ENCODE measurements around the gene UTY.
"Not testable (repeated sequence)": the region's sequence is repeated elsewhere in the genome, so short reads cannot be mapped to it uniquely, and the experiment has no call there.

UTY gene

DNA sequence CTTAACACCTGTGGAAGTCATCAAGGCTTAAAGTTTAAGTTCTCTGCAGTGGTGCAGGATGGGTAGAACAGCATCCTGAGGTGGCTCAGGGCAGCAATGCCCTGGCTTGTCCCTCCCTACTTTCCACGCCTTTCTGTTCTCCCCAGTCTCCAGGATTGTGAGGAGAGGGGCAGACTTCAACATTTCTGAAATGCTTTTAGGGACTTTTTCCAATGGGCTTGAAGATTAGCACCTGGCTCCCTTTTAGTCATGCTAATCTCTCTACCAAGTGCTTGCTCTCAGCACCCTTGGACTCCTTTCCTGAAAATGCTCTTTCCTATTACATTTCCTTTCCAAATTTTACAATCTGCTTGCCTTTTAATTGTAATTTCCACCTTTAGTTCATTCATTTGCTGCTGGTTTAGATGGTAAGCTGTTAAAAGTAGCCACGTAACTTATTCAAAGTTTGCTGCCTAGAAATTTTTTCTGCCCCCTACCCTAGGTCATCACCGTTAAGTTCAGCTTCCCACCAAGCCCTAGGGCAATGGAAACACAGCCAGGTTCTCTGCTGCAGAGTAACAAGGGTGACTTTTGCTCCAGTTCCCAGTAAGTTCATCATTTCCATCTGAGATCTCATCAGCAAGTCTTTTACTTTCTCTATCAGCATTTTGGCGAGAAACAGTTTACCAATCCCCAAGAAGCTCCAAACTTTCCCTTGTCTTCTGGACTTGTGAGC, 183.5 kb downstream of the UTY start:
- no peak for DNase-seq

DNA sequence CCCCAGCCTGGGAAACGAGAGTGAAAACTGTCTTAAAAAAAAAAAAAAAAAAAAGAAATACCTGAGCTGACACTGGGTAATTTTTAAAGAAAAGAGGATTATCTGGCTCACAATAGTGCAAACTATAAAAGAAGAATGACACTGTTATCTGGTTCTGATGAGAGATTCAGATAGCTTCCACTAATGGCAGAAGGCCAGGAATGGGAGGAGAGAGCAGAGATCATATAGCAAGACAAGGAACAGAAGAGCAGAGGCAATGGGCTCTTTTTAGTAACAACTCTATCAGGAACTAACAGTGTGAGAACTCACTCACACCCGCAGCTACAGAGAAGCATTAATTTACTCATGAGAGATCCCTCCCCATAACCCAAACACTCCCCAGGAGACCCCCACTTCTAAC, 184.8 kb downstream of the UTY start:
- DNase-seq, result no peak

GRCh38 chrY:13291199-13291598, 188.6 kb downstream of the UTY start:
- no peak for DNase-seq

GRCh38 chrY:13282151-13283054, 197.4 kb downstream of the UTY start:
- DNase-seq, result not testable (repeated sequence)

DNA sequence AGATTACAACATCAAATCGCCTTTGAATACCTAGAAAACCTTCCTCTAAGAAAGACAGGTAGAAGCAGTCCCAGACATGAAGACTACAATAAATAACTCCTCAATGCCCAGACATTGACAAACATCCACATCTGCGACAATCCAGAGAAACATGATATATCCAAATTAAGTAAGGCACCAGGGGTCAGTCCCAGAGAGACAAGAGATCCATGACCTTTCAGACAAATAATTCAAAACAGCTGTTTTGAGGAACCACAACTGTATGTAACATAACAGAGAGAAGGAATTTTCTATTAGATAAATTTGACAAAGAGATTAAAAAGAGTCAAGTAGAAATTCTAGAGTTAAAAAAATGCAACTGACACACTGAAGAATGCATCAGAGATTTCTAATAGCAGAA, 200.3 kb downstream of the UTY start:
- no peak for DNase-seq

DNA sequence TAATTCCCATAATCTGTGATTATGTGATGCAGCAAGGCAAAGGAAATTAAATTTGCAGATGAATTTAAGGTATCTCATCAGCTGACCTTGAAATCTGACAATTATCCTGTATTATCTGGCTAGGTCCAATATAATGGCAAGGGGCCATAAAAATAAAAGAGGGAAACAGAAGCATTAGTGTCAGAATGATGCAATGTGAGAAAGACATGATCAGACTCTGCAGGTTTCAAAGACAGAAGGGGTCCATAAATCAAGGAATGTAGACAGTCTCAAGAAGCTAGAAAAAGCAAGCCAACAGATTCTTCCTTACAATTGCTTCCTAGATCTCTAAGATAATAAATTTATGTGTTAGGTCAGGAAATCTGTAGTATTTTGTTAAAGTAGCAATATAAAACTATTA, 208.1 kb downstream of the UTY start:
- no peak for DNase-seq

DNA sequence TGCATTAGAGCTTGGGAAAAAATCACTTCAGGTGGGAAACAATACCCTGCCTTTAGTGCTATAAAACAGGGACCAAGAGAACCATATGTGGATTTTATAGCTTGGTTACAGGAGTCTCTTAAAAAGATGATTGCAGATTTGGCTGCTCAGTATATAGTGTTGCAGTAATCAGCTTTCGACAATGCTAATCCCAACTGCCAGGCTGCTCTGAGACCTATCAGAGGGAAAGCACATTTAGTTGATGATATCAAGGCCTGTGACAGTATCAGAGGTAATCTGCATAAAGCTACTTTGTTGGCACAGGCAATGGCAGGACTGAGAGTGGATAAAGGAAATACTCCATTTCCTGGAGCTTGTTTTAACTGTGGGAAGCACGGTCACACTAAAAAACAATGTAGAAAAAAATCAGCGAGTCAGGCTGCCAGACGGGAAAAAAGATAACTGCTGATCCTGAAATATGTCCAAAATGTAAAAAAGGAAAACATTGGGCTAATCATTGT, 225.8 kb downstream of the UTY start:
- DNase-seq, result not testable (repeated sequence)

DNA sequence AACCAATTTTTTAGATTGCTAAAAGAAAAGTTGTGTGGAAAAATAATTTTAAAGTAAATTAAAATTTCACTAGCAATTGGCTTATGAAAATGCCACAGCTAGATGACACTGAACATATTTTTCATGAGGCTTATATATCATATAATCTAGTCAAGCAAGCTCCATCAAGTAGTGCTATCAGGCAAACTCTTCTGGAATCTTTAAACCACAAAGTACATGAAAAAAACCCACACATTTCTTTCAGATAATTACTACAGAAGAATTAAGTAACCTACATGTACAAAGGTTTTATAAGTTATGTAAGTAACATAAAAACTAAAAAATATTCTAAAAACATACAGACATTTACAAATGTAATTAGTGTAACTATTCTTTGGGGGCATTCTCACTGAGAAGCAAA, 229.4 kb downstream of the UTY start:
- no peak for DNase-seq

GRCh38 chrY:13243716-13244115, 236.1 kb downstream of the UTY start:
- DNase-seq, result no peak

DNA sequence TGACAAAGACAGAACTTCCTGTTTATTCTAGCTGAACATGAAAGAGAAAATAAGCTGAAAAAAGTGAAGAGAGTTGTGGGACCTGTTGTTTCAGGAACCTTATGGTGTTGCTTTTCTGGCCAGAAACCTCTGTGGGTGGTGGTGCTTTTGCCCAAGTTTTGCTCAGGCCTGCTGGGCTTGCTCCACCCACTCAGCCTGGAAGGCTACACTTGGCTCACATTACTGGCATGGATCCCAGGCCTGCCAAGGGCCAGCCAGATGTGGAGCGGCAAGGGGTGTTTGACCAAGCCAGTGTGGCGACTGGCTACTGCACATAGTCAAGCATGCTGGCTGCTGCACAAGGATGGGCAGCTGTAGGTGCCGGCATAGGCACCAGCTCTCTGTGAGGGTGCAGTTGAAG, 245.9 kb downstream of the UTY start:
- no peak for DNase-seq

GRCh38 chrY:13233118-13233517, 246.7 kb downstream of the UTY start:
- DNase-seq, result no peak

- no peak for DNase-seq
Observed at GRCh38 chrY:13227354-13227953, 252.4 kb downstream of the UTY start.

- no peak for DNase-seq
Observed at GRCh38 chrY:13210961-13211646, 268.7 kb downstream of the UTY start.

- DNase-seq, result no peak
Observed at GRCh38 chrY:13205214-13205613, 274.6 kb downstream of the UTY start.
